K562 (cell line): ENCODE data around the gene MEF2D. TPM values are rescaled to one million over a fixed set of nuclear protein-coding genes. Genes with fewer than 3 reads are reported as not detected.

Experiments
- ARID4B ChIP-seq: sonication (generic); formaldehyde crosslinking; IDR thresholded peaks from 2 replicates; pipeline ENCODE4 v1.8.0; 2022; ENCODE audit warnings: mild to moderate bottlenecking, missing genetic modification reagents
- GATA2 ChIP-seq: sonication (generic); formaldehyde crosslinking; IDR thresholded peaks from 2 replicates; pipeline ENCODE4 v1.4.0; 2020; ENCODE audit warnings: mild to moderate bottlenecking, missing genetic modification reagents
- HCFC1 ChIP-seq: IDR thresholded peaks from 2 replicates; pipeline ENCODE4 v1.6.1; 2012; ENCODE audit warnings: low read depth, low read length, improper control_type of control experiment
- KDM5B ChIP-seq: fragments of 200-600 bp; sonication (generic); IDR thresholded peaks from 2 replicates; pipeline ENCODE4 v1.6.1; 2012; ENCODE audit warnings: low read depth, mild to moderate bottlenecking, moderate library complexity, low read length, control low read depth, inconsistent platforms; ENCODE audit not compliant: insufficient replicate concordance
- MTA1 ChIP-seq: fragments of 450-650 bp; IDR thresholded peaks from 2 replicates; pipeline ENCODE4 v1.6.1; 2017; ENCODE audit warnings: borderline replicate concordance
- SREBF1 ChIP-seq: fragments of 150-350 bp; IDR thresholded peaks from 2 replicates; pipeline ENCODE4 v1.6.1; 2014; ENCODE audit warnings: antibody characterized with exemption, low read depth, low read length, borderline replicate concordance
- ZBTB11 ChIP-seq, 3 experiments: fragments of 200-800 bp in 1 of 3; fragments of 250-450 bp in 1 of 3; fragments of 450-650 bp in 1 of 3; sonication (Bioruptor Pico) in 1 of 3; sonication (Bioruptor generic) in 1 of 3; formaldehyde crosslinking in 1 of 3; IDR thresholded peaks; 2 replicates each; pipeline versions ENCODE4 v1.6.1 to v1.8.0; 2016 to 2022; ENCODE audit warnings: mild to moderate bottlenecking in 2 of 3, missing genetic modification characterization in 2 of 3, missing compliant biosample characterization in 1 of 3, moderate library complexity in 1 of 3
- ZNF146 ChIP-seq: IDR thresholded peaks from one replicate; pipeline ENCODE4 v1.6.1; 2018; ENCODE audit warnings: missing compliant biosample characterization; ENCODE audit not compliant: unreplicated experiment
- polyA plus RNA-seq, 8 experiments: library from polyadenylated mRNA; depleted of rRNA in 4 of 8; stranded (reverse) in 5 of 8; unstranded in 3 of 8; fragments of >200 nt; fragmentation: Nextera tagmentation in 2 of 8; fragmentation: Illumina TruSeq in 1 of 8; extraction: Ambion mirVana in 2 of 8; extraction: Trizol in 1 of 8; gene quantifications; 2 replicates each; pipeline versions ENCODE4 v1.2.1 to v1.2.3, GENCODE V29; 2011 to 2014; ENCODE audit warnings: inconsistent platforms in 1 of 8, missing spikeins in 1 of 8
- total RNA-seq, 7 experiments: library from RNA; depleted of rRNA in 6 of 7; stranded (reverse); fragments of >200 nt in 6 of 7; fragmentation: Illumina TruSeq in 2 of 7; extraction: Trizol in 2 of 7; gene quantifications; 2 replicates each; pipeline versions ENCODE4 v1.2.1 to v1.2.3, GENCODE V29; 2011 to 2021; ENCODE audit warnings: low replicate concordance in 1 of 7
- TF ChIP-seq, protein P1 (sequence below): sonication (generic); formaldehyde crosslinking; IDR thresholded peaks from 2 replicates; pipeline ENCODE4 v1.8.0; 2022; ENCODE audit warnings: mild to moderate bottlenecking, missing genetic modification reagents
- TF ChIP-seq, protein P2 (sequence below): sonication (generic); formaldehyde crosslinking; IDR thresholded peaks from 2 replicates; pipeline ENCODE4 v1.8.0; 2022; ENCODE audit warnings: mild to moderate bottlenecking, missing genetic modification reagents
- TF ChIP-seq, protein P3 (sequence below): IDR thresholded peaks from 2 replicates; pipeline ENCODE4 v1.6.1; 2014; ENCODE audit warnings: antibody characterized with exemption

Gene MEF2D
- total and polyA plus RNA-seq, 9 of the 15 experiments (the other 6 are each of a cell fraction or from before 2014, with no cell fraction given), result 0.10 to 19.5 (median 2.6) TPM

DNA sequence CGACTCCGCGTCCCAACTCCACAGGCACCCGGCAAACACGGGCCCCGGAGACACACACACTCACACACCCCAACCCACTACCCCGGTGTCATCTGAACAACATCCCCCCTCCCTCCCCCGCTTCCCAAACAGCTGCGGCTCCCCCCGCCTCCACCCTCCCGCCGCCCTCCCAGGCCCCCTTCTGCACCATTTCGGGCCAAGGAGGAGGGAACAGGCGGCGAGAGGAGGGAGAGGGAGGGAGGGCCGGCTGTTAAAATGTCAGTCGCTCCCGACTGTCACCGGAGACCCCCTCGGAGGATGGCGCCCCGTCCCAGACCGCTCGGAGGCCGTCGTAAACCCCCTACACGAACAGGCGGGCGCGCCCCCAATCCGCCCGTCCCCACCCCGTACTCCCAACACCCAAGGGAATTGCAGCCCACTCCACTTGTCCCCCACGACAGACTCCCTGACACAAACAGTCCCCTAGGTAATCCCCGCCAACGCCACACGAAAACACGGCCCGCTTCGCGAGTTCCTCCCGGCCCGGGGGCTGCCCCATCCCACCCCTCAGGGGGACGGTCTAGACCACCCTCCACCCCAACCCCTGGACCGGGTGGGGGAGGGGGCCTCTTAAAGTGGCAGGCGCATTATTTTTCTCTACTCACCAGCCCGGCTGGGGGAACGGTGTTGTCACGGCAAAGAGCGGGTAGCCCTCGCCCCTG is 583 bp downstream of the MEF2D start (continued):
- TF ChIP-seq ARID4B (CRISPR knock-in tag) (0 out of 2 replicates have a peak, but pooled peaks have one; percentile 28), KDM5B (peak; percentile 16), MTA1 (0 out of 2 replicates have a peak, but pooled peaks have one; percentile 21), ZBTB11 (CRISPR knock-in tag; IDR thresholded peaks at IDR 0.05) (no peak), ZNF146 (CRISPR knock-in tag) (no peak), SREBF1 (no peak), HCFC1 (0 out of 2 replicates have a peak, but pooled peaks have one; percentile 16), GATA2 (CRISPR knock-in tag) (no peak)
- TF ChIP-seq, protein P1, sequence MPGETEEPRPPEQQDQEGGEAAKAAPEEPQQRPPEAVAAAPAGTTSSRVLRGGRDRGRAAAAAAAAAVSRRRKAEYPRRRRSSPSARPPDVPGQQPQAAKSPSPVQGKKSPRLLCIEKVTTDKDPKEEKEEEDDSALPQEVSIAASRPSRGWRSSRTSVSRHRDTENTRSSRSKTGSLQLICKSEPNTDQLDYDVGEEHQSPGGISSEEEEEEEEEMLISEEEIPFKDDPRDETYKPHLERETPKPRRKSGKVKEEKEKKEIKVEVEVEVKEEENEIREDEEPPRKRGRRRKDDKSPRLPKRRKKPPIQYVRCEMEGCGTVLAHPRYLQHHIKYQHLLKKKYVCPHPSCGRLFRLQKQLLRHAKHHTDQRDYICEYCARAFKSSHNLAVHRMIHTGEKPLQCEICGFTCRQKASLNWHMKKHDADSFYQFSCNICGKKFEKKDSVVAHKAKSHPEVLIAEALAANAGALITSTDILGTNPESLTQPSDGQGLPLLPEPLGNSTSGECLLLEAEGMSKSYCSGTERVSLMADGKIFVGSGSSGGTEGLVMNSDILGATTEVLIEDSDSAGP (CRISPR knock-in tag), result peak; percentile 95
- TF ChIP-seq, protein P2, sequence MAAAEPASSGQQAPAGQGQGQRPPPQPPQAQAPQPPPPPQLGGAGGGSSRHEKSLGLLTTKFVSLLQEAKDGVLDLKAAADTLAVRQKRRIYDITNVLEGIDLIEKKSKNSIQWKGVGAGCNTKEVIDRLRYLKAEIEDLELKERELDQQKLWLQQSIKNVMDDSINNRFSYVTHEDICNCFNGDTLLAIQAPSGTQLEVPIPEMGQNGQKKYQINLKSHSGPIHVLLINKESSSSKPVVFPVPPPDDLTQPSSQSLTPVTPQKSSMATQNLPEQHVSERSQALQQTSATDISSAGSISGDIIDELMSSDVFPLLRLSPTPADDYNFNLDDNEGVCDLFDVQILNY (CRISPR knock-in tag), result 0 out of 2 replicates have a peak, but pooled peaks have one; percentile 46
- TF ChIP-seq, protein P3, sequence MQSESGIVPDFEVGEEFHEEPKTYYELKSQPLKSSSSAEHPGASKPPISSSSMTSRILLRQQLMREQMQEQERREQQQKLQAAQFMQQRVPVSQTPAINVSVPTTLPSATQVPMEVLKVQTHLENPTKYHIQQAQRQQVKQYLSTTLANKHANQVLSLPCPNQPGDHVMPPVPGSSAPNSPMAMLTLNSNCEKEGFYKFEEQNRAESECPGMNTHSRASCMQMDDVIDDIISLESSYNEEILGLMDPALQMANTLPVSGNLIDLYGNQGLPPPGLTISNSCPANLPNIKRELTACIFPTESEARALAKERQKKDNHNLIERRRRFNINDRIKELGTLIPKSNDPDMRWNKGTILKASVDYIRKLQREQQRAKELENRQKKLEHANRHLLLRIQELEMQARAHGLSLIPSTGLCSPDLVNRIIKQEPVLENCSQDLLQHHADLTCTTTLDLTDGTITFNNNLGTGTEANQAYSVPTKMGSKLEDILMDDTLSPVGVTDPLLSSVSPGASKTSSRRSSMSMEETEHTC, result no peak
